ENCODE data around the gene BABAM1.
A peak's percentile ranks its signal among the peaks of the same experiment; 100 is the strongest.

BABAM1 gene

GRCh38 chr19:17324357-17325114, 57.3 kb downstream of the BABAM1 start:
- DNase-seq (ENCODE audit: low read depth): no peak

GRCh38 chr19:17325133-17325532, 57.9 kb downstream of the BABAM1 start:
- DNase-seq (ENCODE audit: low read depth): no peak

GRCh38 chr19:17325881-17326594, 58.8 kb downstream of the BABAM1 start:
- DNase-seq (ENCODE audit: low read depth): no peak

GRCh38 chr19:17326595-17326966, 59.3 kb downstream of the BABAM1 start:
- DNase-seq (ENCODE audit: low read depth): no peak

- DNase-seq (ENCODE audit: low read depth): no peak
Measured at GRCh38 chr19:17327068-17327653, 59.9 kb downstream of the BABAM1 start.

- DNase-seq (ENCODE audit: low read depth): peak; percentile 90
Measured at GRCh38 chr19:17327654-17328516, 60.6 kb downstream of the BABAM1 start.
